ENCODE measurements around the gene SEMA3G. TPM values are rescaled to one million over a fixed set of nuclear protein-coding genes. Genes with fewer than 3 reads are reported as not detected.

Gene SEMA3G
- total RNA-seq, 1 donor from 2014 or later = 4.1 TPM

Other genes with a start within 250 kb of the SEMA3G start
- 51.4 TPM for gene ALAS1, start 246.9 kb downstream of the SEMA3G start, total RNA-seq
- gene TLR9, start 219.5 kb downstream of the SEMA3G start, total RNA-seq = not detected
- 24.5 TPM for gene TWF2, start 205.9 kb downstream of the SEMA3G start, total RNA-seq
- gene PPM1M, start 199.3 kb downstream of the SEMA3G start, total RNA-seq = 6.9 TPM
- 151 TPM for gene WDR82, start 166.5 kb downstream of the SEMA3G start, total RNA-seq
- gene GLYCTK, start 157.3 kb downstream of the SEMA3G start, total RNA-seq = 2.0 TPM
- gene DNAH1, start 128.8 kb downstream of the SEMA3G start, total RNA-seq = 1.2 TPM
- gene BAP1, start 35.1 kb downstream of the SEMA3G start, total RNA-seq = 115 TPM
- gene PHF7, start 34.4 kb downstream of the SEMA3G start, total RNA-seq = 7.3 TPM
- gene TNNC1, start 8.9 kb upstream of the SEMA3G start, total RNA-seq = 0.41 TPM
- 58.7 TPM for gene NISCH, start 10.5 kb upstream of the SEMA3G start, total RNA-seq
- 13.9 TPM for gene STAB1, start 50.2 kb upstream of the SEMA3G start, total RNA-seq
- gene NT5DC2, start 88.8 kb upstream of the SEMA3G start, total RNA-seq = 39.9 TPM
- 2.0 TPM for gene UQCC5, start 91.5 kb upstream of the SEMA3G start, total RNA-seq
- gene PBRM1, start 240.8 kb upstream of the SEMA3G start, total RNA-seq = 181 TPM
- gene GNL3, start 240.9 kb upstream of the SEMA3G start, total RNA-seq = 70.1 TPM

All from frontal cortex (tissue), 1 donor.